HFFc6 (cell line): ENCODE data around the gene COPS9. TPM values are rescaled to one million over a fixed set of nuclear protein-coding genes. Genes with fewer than 3 reads are reported as not detected.

Experiments used
- DNase-seq: peaks from one replicate; pipeline ENCODE4 v3.0.0-alpha.2; 2018
- H3K27ac Mint-ChIP-seq: 2 replicates; pipeline ENCODE4 v1.8.0; 2020; ENCODE audit warnings: mild to moderate bottlenecking, mixed read lengths
- H3K27me3 Mint-ChIP-seq: 2 replicates; pipeline ENCODE4 v1.8.0; 2021; ENCODE audit warnings: mild to moderate bottlenecking, moderate library complexity, mixed read lengths; ENCODE audit not compliant: insufficient read depth
- H3K36me3 Mint-ChIP-seq: 2 replicates; pipeline ENCODE4 v1.8.0; 2021; ENCODE audit warnings: low read depth, mixed read lengths
- H3K4me1 Mint-ChIP-seq: 2 replicates; pipeline ENCODE4 v1.8.0; 2020; ENCODE audit warnings: low read depth, mixed read lengths
- H3K4me3 Mint-ChIP-seq: 2 replicates; pipeline ENCODE4 v1.8.0; 2020; ENCODE audit warnings: mild to moderate bottlenecking, moderate library complexity, mixed read lengths
- H3K9me3 Mint-ChIP-seq: 2 replicates; pipeline ENCODE4 v1.8.0; 2020; ENCODE audit warnings: mild to moderate bottlenecking, mixed read lengths
- CTCF ChIP-seq: fragments of 200-600 bp; sonication (generic); IDR thresholded peaks from 2 replicates; pipeline ENCODE4 v1.5.0; 2021; ENCODE audit warnings: antibody characterized with exemption, mild to moderate bottlenecking
- total RNA-seq, 6 experiments: library from RNA; stranded (reverse); fragmentation: NEBNext Ultra II Directional; extraction: Animal tissue kit (Norgen Biotek cat#: 25700); gene quantifications; 2 replicates in 1 of 6; 3 replicates in 5 of 6; pipeline ENCODE4 v1.2.3, GENCODE V29; 2021

COPS9 gene
- total RNA-seq, 6 experiments from 2014 or later = 147 to 239 (median 211) TPM

GRCh38 chr2:240124651-240125030 is 11.5 kb downstream of the COPS9 start:
- Mint-ChIP-seq H3K27ac (no peak overlapping the region), H3K36me3 (peaks cover 35% of the 10 kb centered on the region), H3K9me3 (no peaks in the 10 kb centered on the region), H3K4me1 (no peaks in the 10 kb centered on the region), H3K27me3 (peaks cover 5% of the 10 kb centered on the region; the same call in 1 of the 2 replicates), H3K4me3 (no peak overlapping the region)
- TF ChIP-seq CTCF = no peak
- no peak for DNase-seq

- H3K36me3 Mint-ChIP-seq = peaks cover 35% of the 10 kb centered on the region
- no peak for TF ChIP-seq CTCF
- H3K9me3 Mint-ChIP-seq = no peaks in the 10 kb centered on the region
- peaks cover 5% of the 10 kb centered on the region for H3K27me3 Mint-ChIP-seq
- no peaks in the 10 kb centered on the region for H3K4me1 Mint-ChIP-seq
- no peak overlapping the region for H3K4me3 Mint-ChIP-seq
- H3K27ac Mint-ChIP-seq = no peak overlapping the region
- DNase-seq = no peak
Measured at GRCh38 chr2:240123821-240124650, 12.1 kb downstream of the COPS9 start.

GRCh38 chr2:240121675-240122074 is 14.4 kb downstream of the COPS9 start:
- H3K27ac Mint-ChIP-seq = no peak overlapping the region
- H3K4me1 Mint-ChIP-seq = no peaks in the 10 kb centered on the region
- H3K9me3 Mint-ChIP-seq = no peaks in the 10 kb centered on the region
- no peak for DNase-seq
- no peak overlapping the region for H3K4me3 Mint-ChIP-seq
- TF ChIP-seq CTCF = no peak
- peaks cover 16% of the 10 kb centered on the region for H3K36me3 Mint-ChIP-seq
- H3K27me3 Mint-ChIP-seq = peaks cover 9% of the 10 kb centered on the region; the same call in 1 of the 2 replicates

- Mint-ChIP-seq H3K9me3 (no peaks in the 10 kb centered on the region), H3K36me3 (peaks cover 11% of the 10 kb centered on the region)
- no peak for TF ChIP-seq CTCF
Measured at GRCh38 chr2:240121190-240121589, 14.9 kb downstream of the COPS9 start.

GRCh38 chr2:240114233-240114632 is 21.9 kb downstream of the COPS9 start:
- Mint-ChIP-seq H3K9me3 (no peaks in the 10 kb centered on the region), H3K36me3 (no peaks in the 10 kb centered on the region), H3K4me1 (no peaks in the 10 kb centered on the region), H3K27me3 (peaks cover 41% of the 10 kb centered on the region), H3K27ac (no peak overlapping the region), H3K4me3 (no peak overlapping the region)
- DNase-seq = no peak
- no peak for TF ChIP-seq CTCF

More at GRCh38 chr2:240121190-240121589, 14.9 kb downstream of the COPS9 start:
- Mint-ChIP-seq H3K27me3 (peaks cover 9% of the 10 kb centered on the region; the same call in 1 of the 2 replicates), H3K27ac (no peak overlapping the region), H3K4me1 (no peaks in the 10 kb centered on the region), H3K4me3 (no peak overlapping the region)
- DNase-seq = no peak
